Upper lobe of left lung (tissue), 6 donors: ENCODE data around the gene EXOC6B. TPM values are rescaled to one million over a fixed set of nuclear protein-coding genes. Genes with fewer than 3 reads are reported as not detected.

Source experiments
- ATAC-seq, 2 donors: fragments of 200-7000 bp; cut with Tn5 transposase; one replicate each; pipeline ENCODE4 v1.9.1; 2022; ENCODE audit warnings: mild to moderate bottlenecking in 2 of 2, moderate library complexity in 2 of 2; ENCODE audit not compliant: low FRiP score in 2 of 2
- DNase-seq, 2 donors: peaks; one replicate each; pipeline ENCODE4 v3.0.0-alpha.2; 2019 to 2020
- H3K27ac ChIP-seq, 4 donors: fragments of 200-600 bp; sonication (generic); one replicate each; pipeline ENCODE4 v1.5.1; 2016 to 2019
- H3K27me3 ChIP-seq, 4 donors: fragments of 200-600 bp; sonication (generic); one replicate each; pipeline ENCODE4 v1.5.1; 2017 to 2019
- H3K36me3 ChIP-seq, 4 donors: fragments of 200-600 bp; sonication (generic); one replicate each; pipeline ENCODE4 v1.5.1; 2016 to 2019
- H3K4me1 ChIP-seq, 4 donors: fragments of 200-600 bp; sonication (generic); one replicate each; pipeline ENCODE4 v1.5.1; 2018 to 2019
- H3K4me3 ChIP-seq, 4 donors: fragments of 200-600 bp; sonication (generic); one replicate each; pipeline ENCODE4 v1.5.1; 2017 to 2019; ENCODE audit warnings: mild to moderate bottlenecking in 2 of 4, moderate library complexity in 1 of 4
- H3K9me3 ChIP-seq, 4 donors: fragments of 200-600 bp; sonication (generic); one replicate each; pipeline ENCODE4 v1.5.1; 2018 to 2019
- CTCF ChIP-seq, 6 experiments: fragments of 450-650 bp in 4 of 6; fragments of 200-600 bp in 2 of 6; sonication (generic) in 2 of 6; IDR thresholded peaks; one replicate each; pipeline ENCODE4 v1.5.1; 2016 to 2019; ENCODE audit warnings: antibody characterized with exemption in 6 of 6
- EP300 ChIP-seq, 4 donors: sonication (generic); formaldehyde crosslinking; IDR thresholded peaks; one replicate each; pipeline ENCODE4 v1.5.1; 2017; ENCODE audit warnings: antibody characterized with exemption in 4 of 4, control low read depth in 2 of 4
- POLR2A ChIP-seq, 4 donors: fragments of 450-650 bp; IDR thresholded peaks; one replicate each; pipeline ENCODE4 v1.5.1; 2016 to 2017; ENCODE audit warnings: antibody characterized with exemption in 4 of 4, mild to moderate bottlenecking in 2 of 4
- POLR2AphosphoS5 ChIP-seq, 2 donors: sonication (generic); formaldehyde crosslinking; IDR thresholded peaks; one replicate each; pipeline ENCODE4 v1.5.1; 2017; ENCODE audit warnings: antibody characterized with exemption in 2 of 2
- WGBS, 2 donors: methylation state at CpG; one replicate each; pipeline ENCODE4 v1.1.5; 2017 to 2018; 5-methylcytosine and 5-hydroxymethylcytosine counted together
- total RNA-seq, 6 donors: library from RNA; depleted of rRNA in 4 of 6; stranded (reverse); fragments of >200 nt in 4 of 6; gene quantifications; one replicate each; pipeline versions ENCODE4 v1.1.0 to v1.2.1, GENCODE V29; 2016 to 2021
- donor health status: DM: no; HTN: no; CAD: no; lungs with moderate emphysema.
- donor health status: DM: no; HTN: yes; CAD: no; lungs with severe emphysema.

Gene EXOC6B
- total RNA-seq, 6 donors from 2014 or later = 11.0 to 56.6 (median 24.0) TPM

- Histone ChIP-seq H3K9me3 (no peaks in the 10 kb centered on the region), H3K27ac (no peak overlapping the region), H3K4me1 (no peaks in the 10 kb centered on the region), H3K36me3 (no peaks in the 10 kb centered on the region), H3K4me3 (no peak overlapping the region), H3K27me3 (no peaks in the 10 kb centered on the region)
- DNase-seq = no peak
- no peak for ATAC-seq
- 83 to 86% methylated on average over 4 of the region's 4 CpGs for WGBS, 2 donors
- no peak for TF ChIP-seq CTCF (IDR thresholded peaks at IDR 0.05)
- TF ChIP-seq POLR2A (IDR thresholded peaks at IDR 0.05) = no peak
- TF ChIP-seq EP300 (IDR thresholded peaks at IDR 0.05) = no peak
- TF ChIP-seq POLR2AphosphoS5 (IDR thresholded peaks at IDR 0.05) = no peak
Observed at GRCh38 chr2:72340665-72341064, 485.2 kb downstream of the EXOC6B start.

DNA sequence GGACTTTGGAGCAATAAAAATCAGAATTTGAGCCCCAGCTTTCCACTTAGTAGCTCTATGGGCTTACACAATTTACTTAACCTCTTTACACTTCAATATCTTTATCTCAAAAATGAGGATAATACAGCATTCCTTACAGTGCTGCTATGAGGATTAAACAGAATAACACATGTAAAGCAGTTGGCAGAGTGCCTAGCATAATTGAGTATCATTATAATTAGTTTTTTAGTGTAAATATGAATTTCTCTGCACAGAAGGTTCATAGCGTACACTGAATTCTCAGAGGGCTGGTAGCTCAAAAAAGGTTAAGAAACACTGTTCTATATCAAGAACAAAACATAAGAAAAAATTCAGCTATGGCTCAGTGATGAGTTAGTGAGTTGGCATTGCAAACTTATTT lies 487.8 kb downstream of the EXOC6B start:
- no peak overlapping the region for H3K27ac ChIP-seq
- DNase-seq = no peak
- H3K4me1 ChIP-seq = no peaks in the 10 kb centered on the region
- 97 to 98% methylated on average over 1 of the region's 1 CpG for WGBS, 2 donors
- no peaks in the 10 kb centered on the region for H3K36me3 ChIP-seq
- H3K4me3 ChIP-seq = no peak overlapping the region
- no peaks in the 10 kb centered on the region for H3K9me3 ChIP-seq
- H3K27me3 ChIP-seq = no peaks in the 10 kb centered on the region
- no peak for ATAC-seq
- TF ChIP-seq POLR2AphosphoS5 (IDR thresholded peaks at IDR 0.05) (no peak), CTCF (IDR thresholded peaks at IDR 0.05) (no peak), POLR2A (IDR thresholded peaks at IDR 0.05) (no peak), EP300 (IDR thresholded peaks at IDR 0.05) (no peak)

GRCh38 chr2:72332720-72333119 lies 493.1 kb downstream of the EXOC6B start:
- Histone ChIP-seq H3K4me3 (no peak overlapping the region), H3K27ac (no peak overlapping the region), H3K36me3 (no peaks in the 10 kb centered on the region), H3K27me3 (no peaks in the 10 kb centered on the region), H3K9me3 (no peaks in the 10 kb centered on the region), H3K4me1 (no peaks in the 10 kb centered on the region)
- DNase-seq (no peak), ATAC-seq (no peak)
- no peak for TF ChIP-seq POLR2A (IDR thresholded peaks at IDR 0.05)
- no peak for TF ChIP-seq POLR2AphosphoS5 (IDR thresholded peaks at IDR 0.05)
- TF ChIP-seq CTCF (IDR thresholded peaks at IDR 0.05) = no peak
- no peak for TF ChIP-seq EP300 (IDR thresholded peaks at IDR 0.05)

DNA sequence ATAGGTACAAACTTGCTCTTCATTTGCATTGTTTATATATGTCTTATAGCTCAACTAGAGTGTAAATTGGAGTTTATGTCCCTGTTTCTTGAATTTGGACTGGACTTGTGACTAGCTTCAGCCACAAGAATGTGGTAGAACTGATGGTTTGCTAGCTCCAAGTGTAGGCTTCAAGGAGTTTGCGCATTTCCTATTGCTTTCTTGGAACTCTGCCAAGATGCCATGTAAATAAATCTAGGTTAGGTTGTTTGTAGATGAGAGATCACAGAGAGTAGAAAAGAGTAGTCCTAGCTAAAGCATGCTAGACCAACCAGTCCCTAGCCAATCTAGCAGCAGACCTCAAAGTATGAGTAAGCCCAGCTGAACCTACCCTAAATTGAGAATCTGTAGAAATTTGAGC lies 495.2 kb downstream of the EXOC6B start:
- Histone ChIP-seq H3K4me3 (no peak overlapping the region), H3K9me3 (no peaks in the 10 kb centered on the region), H3K27ac (no peak overlapping the region), H3K36me3 (no peaks in the 10 kb centered on the region), H3K27me3 (no peaks in the 10 kb centered on the region), H3K4me1 (no peaks in the 10 kb centered on the region)
- no peak for DNase-seq
- WGBS, 2 donors = 89 to 93% methylated on average over 1 of the region's 1 CpG
- ATAC-seq = no peak
- TF ChIP-seq CTCF (IDR thresholded peaks at IDR 0.05) (no peak), EP300 (IDR thresholded peaks at IDR 0.05) (no peak), POLR2AphosphoS5 (IDR thresholded peaks at IDR 0.05) (no peak), POLR2A (IDR thresholded peaks at IDR 0.05) (no peak)

GRCh38 chr2:72326759-72327158 lies 499.1 kb downstream of the EXOC6B start:
- H3K4me1 ChIP-seq = no peaks in the 10 kb centered on the region
- no peak for TF ChIP-seq POLR2A (IDR thresholded peaks at IDR 0.05)
- no peak for TF ChIP-seq EP300 (IDR thresholded peaks at IDR 0.05)
- no peak for TF ChIP-seq CTCF (IDR thresholded peaks at IDR 0.05)
- TF ChIP-seq POLR2AphosphoS5 (IDR thresholded peaks at IDR 0.05) = no peak
- WGBS, 2 donors = 92 to 94% methylated on average over 3 of the region's 3 CpGs
- H3K4me3 ChIP-seq = no peak overlapping the region
- ATAC-seq (no peak), DNase-seq (no peak)
- H3K9me3 ChIP-seq = no peaks in the 10 kb centered on the region
- H3K27ac ChIP-seq = no peak overlapping the region
- no peaks in the 10 kb centered on the region for H3K36me3 ChIP-seq
- H3K27me3 ChIP-seq = no peaks in the 10 kb centered on the region
